Spinal cord (tissue), 10 donors: Measurements from ENCODE around the gene JOSD2. TPM values are rescaled to one million over a fixed set of nuclear protein-coding genes. Genes with fewer than 3 reads are reported as not detected.

Experiments
- DNase-seq, 6 donors: peaks; one replicate each; pipeline versions ENCODE4 v3.0.0 to v3.0.0-alpha.2; 2013 to 2015; ENCODE audit warnings: low spot score in 6 of 6, low read depth in 4 of 6
- H3K27ac ChIP-seq: one replicate; pipeline ENCODE4 v1.5.1; 2013; ENCODE audit warnings: low read depth, low read length, control low read depth
- H3K27me3 ChIP-seq: one replicate; pipeline ENCODE4 v1.6.1; 2013; ENCODE audit warnings: low read length; ENCODE audit not compliant: control insufficient read depth, insufficient read depth
- H3K36me3 ChIP-seq: one replicate; pipeline ENCODE4 v1.6.1; 2013; ENCODE audit warnings: low read length; ENCODE audit not compliant: control insufficient read depth, insufficient read depth
- H3K4me1 ChIP-seq: one replicate; pipeline ENCODE4 v1.6.1; 2013; ENCODE audit warnings: low read length; ENCODE audit not compliant: control insufficient read depth, insufficient read depth
- H3K4me3 ChIP-seq: one replicate; pipeline ENCODE4 v1.5.1; 2013; ENCODE audit warnings: low read depth, low read length, control low read depth
- H3K9me3 ChIP-seq: one replicate; pipeline ENCODE4 v1.6.1; 2013; ENCODE audit warnings: low read length; ENCODE audit not compliant: control insufficient read depth, insufficient read depth
- WGBS: methylation state at CpG from one replicate; pipeline ENCODE4 v1.1.5; 2013; ENCODE audit warnings: missing lambda C conversion rate; ENCODE audit not compliant: insufficient coverage; 5-methylcytosine and 5-hydroxymethylcytosine counted together
- polyA plus RNA-seq, 2 donors: library from polyadenylated mRNA; unstranded; fragments of 120-200 nt; gene quantifications; one replicate each; pipeline ENCODE4 v1.2.1, GENCODE V29; 2013; ENCODE audit not compliant: insufficient read length in 2 of 2
- total RNA-seq, 2 donors: library from RNA; depleted of rRNA in 1 of 2; stranded (reverse); fragments of 120-200 nt in 1 of 2; fragments of >200 nt in 1 of 2; gene quantifications; one replicate each; pipeline versions ENCODE4 v1.2.3 to v1.2.4, GENCODE V29; 2013 to 2014
- donor health status: healthy.

Gene JOSD2
- total and polyA plus RNA-seq, 4 donors, result 9.3 to 29.8 (median 23.8) TPM

DNA sequence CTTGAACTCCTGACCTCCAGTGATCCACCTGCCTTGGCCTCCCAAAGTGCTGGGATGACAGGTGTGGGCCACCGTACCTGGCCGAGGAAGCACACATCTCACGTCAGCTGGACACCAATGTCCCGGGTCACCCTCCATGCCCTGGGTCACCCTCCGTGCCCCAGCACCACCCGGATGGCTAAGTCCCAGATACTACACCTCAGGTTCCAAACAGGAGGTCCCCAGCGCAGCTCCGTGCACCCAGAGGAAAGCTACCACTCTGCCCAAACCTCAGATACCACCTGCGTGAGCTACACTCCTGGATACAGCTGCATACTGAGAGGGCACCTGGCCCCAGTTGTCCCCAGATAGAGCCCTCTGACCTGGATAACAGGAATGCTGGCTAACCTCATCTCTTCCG lies 43.2 kb upstream of the JOSD2 start:
- no peaks in the 10 kb centered on the region for H3K27me3 ChIP-seq
- no peak overlapping the region for H3K27ac ChIP-seq
- H3K9me3 ChIP-seq, result no peaks in the 10 kb centered on the region
- H3K4me1 ChIP-seq, result peaks cover 80% of the 10 kb centered on the region
- H3K4me3 ChIP-seq, result no peak overlapping the region
- 91% methylated on average over 10 of the region's 10 CpGs for WGBS
- H3K36me3 ChIP-seq, result peaks cover 55% of the 10 kb centered on the region
- DNase-seq, result no peak

- Histone ChIP-seq H3K9me3 (no peaks in the 10 kb centered on the region), H3K36me3 (peaks cover 55% of the 10 kb centered on the region), H3K27me3 (no peaks in the 10 kb centered on the region), H3K4me1 (peaks cover 80% of the 10 kb centered on the region), H3K4me3 (no peak overlapping the region), H3K27ac (no peak overlapping the region)
- WGBS, result 83% methylated on average over 18 of the region's 19 CpGs
- no peak for DNase-seq
Measured at GRCh38 chr19:50553134-50553703, 42.2 kb upstream of the JOSD2 start.

DNA sequence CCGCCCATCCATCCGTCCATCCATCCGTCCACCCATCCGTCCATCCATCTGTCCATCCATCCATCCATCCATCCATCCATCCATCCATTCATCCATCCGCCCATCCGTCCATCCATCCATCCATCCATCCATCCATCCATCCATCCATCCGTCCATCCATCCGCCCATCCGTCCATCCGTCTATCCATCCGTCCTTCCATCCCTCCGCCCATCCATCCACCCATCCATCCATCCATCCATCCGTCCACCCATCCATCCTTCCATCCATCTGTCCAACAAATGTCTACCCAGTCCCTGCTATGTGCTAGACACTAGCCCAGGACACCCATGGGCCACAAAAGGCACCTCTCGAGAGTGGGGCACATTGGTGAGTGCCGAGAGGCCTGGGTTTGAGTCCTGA lies 41.5 kb upstream of the JOSD2 start:
- no peaks in the 10 kb centered on the region for H3K27me3 ChIP-seq
- no peak overlapping the region for H3K4me3 ChIP-seq
- H3K9me3 ChIP-seq, result no peaks in the 10 kb centered on the region
- H3K36me3 ChIP-seq, result peaks cover 59% of the 10 kb centered on the region
- 63% methylated on average over 14 of the region's 15 CpGs for whole genome bisulfite sequencing
- no peak for DNase-seq
- H3K27ac ChIP-seq, result no peak overlapping the region
- H3K4me1 ChIP-seq, result peaks cover 85% of the 10 kb centered on the region

DNA sequence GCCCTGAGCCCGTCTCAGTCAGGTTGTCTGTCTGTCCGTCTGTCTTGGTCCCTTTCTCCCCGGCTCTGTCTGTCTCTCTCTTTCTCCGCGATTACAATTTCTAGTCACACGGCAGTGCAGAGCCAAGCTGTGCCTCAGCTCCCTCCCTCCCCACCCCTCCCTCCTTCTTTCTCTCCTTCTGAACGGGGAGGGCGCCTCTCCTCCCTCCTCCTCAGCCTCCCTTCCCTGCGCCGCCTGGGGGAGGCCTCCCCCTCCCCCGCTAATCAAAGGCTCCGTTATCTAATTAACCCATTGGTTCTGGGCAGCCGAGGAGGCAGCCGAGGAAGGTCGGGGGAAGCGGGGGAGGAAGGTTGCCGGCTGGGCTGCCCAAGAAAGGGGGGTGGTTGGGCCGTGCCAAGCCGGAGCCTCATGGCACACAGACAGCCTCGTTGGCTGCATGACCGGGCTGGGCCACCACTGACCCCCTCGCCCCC lies 40.8 kb upstream of the JOSD2 start:
- peak overlapping the region; percentile 84 for H3K27ac ChIP-seq
- H3K27me3 ChIP-seq, result no peaks in the 10 kb centered on the region
- H3K9me3 ChIP-seq, result no peaks in the 10 kb centered on the region
- peak in 5 of 6 donors; percentile 64 to 95 (median 76) for DNase-seq
- 0% methylated on average over 10 of the region's 22 CpGs for WGBS
- peak overlapping the region; percentile 60 for H3K4me3 ChIP-seq
- H3K36me3 ChIP-seq, result peaks cover 62% of the 10 kb centered on the region
- peaks cover 86% of the 10 kb centered on the region for H3K4me1 ChIP-seq

DNA sequence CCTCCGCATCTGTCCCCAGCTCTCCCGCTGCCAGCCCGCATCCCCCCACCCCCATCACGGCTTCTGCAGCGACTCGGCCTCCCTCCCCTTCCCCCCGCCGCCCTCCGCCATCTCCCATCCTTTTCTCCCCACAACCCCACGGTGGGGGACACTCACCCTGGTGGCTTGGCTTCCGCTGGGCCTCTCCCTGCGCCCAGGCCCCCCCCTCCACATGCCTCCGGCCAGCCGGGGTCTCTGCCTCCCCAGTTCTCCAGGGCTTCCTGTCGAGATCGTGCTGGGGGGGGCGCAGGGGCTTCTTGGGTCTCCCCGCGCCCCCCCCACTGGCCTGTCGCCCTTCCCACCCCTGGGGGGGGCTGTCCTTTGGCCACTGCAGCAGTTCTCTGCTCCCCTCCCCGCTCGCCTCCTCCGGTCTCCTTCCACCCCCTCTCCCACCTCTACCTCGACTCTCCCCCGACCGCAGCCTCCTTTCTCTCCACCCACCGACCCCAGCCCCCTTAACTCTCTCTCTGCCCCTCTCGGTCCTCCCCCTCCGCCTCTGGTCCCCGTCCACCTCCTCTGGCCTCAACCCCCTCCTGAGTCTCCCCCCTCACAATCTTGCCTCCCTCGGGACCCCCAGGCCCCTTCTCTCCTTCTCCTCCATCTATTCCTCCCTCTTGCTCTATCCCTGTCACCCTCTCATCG lies 40.2 kb upstream of the JOSD2 start:
- WGBS, result 1% methylated on average over 25 of the region's 32 CpGs
- H3K9me3 ChIP-seq, result no peaks in the 10 kb centered on the region
- peaks cover 63% of the 10 kb centered on the region for H3K36me3 ChIP-seq
- DNase-seq, result peak in 2 of 6 donors; percentile 60 to 67
- peak overlapping the region; percentile 60 for H3K4me3 ChIP-seq
- H3K27me3 ChIP-seq, result no peaks in the 10 kb centered on the region
- peak overlapping the region; percentile 84 for H3K27ac ChIP-seq
- peaks cover 86% of the 10 kb centered on the region for H3K4me1 ChIP-seq

GRCh38 chr19:50550594-50550966 lies 39.6 kb upstream of the JOSD2 start:
- Histone ChIP-seq H3K27ac (peak overlapping the region; percentile 17), H3K36me3 (peaks cover 63% of the 10 kb centered on the region), H3K4me1 (peaks cover 81% of the 10 kb centered on the region), H3K27me3 (no peaks in the 10 kb centered on the region), H3K9me3 (no peaks in the 10 kb centered on the region), H3K4me3 (peak overlapping the region; percentile 60)
- peak in 2 of 6 donors; percentile 43 to 49 for DNase-seq
- WGBS, result 12% methylated on average over 6 of the region's 8 CpGs

- Histone ChIP-seq H3K27ac (peak overlapping the region; percentile 17), H3K27me3 (no peaks in the 10 kb centered on the region), H3K4me3 (peak overlapping the region; percentile 60), H3K9me3 (no peaks in the 10 kb centered on the region), H3K4me1 (peaks cover 76% of the 10 kb centered on the region), H3K36me3 (peaks cover 59% of the 10 kb centered on the region)
- 51% methylated on average over 6 of the region's 17 CpGs for WGBS
- no peak for DNase-seq
Measured at GRCh38 chr19:50549927-50550593, 39.1 kb upstream of the JOSD2 start.

- no peak for DNase-seq
- peak overlapping the region; percentile 60 for H3K4me3 ChIP-seq
- peaks cover 54% of the 10 kb centered on the region for H3K36me3 ChIP-seq
- H3K9me3 ChIP-seq, result no peaks in the 10 kb centered on the region
- 53% methylated on average over 17 of the region's 22 CpGs for WGBS
- no peak overlapping the region for H3K27ac ChIP-seq
- H3K27me3 ChIP-seq, result no peaks in the 10 kb centered on the region
- peaks cover 71% of the 10 kb centered on the region for H3K4me1 ChIP-seq
Measured at GRCh38 chr19:50549059-50549926, 38.3 kb upstream of the JOSD2 start.
